ENCODE data around the gene SHC1. TPM values are rescaled to one million over a fixed set of nuclear protein-coding genes. Genes with fewer than 3 reads are reported as not detected.

The SHC1 gene
- total RNA-seq (10 to 100 TPM; 59.9 to 60.0 TPM), total RNA-seq (31.0 to 85.3 (median 53.3) reads per million in 172 experiments)
- 46.2 TPM for polyA plus RNA-seq (2013, experiment 1 of 2)
- 63.1 TPM for polyA plus RNA-seq (2013, experiment 2 of 2)

- peak within 1 kb of the TSS in 1 of 2 donors; percentile 34 for H3K27ac ChIP-seq (ENCODE audit: low read depth in 1 of 2, low read length in 2 of 2)
- peaks cover 47% of the 10 kb centered on the region for H3K36me3 Mint-ChIP-seq (ENCODE audit: low read depth)
- H3K4me3 Mint-ChIP-seq = peak within 1 kb of the TSS; percentile 55
- no peaks in the 10 kb centered on the region for H3K27me3 ChIP-seq (ENCODE audit: control insufficient read depth in 1 of 2, insufficient read depth in 2 of 2, low read length in 2 of 2)
- TF ChIP-seq, protein P1, sequence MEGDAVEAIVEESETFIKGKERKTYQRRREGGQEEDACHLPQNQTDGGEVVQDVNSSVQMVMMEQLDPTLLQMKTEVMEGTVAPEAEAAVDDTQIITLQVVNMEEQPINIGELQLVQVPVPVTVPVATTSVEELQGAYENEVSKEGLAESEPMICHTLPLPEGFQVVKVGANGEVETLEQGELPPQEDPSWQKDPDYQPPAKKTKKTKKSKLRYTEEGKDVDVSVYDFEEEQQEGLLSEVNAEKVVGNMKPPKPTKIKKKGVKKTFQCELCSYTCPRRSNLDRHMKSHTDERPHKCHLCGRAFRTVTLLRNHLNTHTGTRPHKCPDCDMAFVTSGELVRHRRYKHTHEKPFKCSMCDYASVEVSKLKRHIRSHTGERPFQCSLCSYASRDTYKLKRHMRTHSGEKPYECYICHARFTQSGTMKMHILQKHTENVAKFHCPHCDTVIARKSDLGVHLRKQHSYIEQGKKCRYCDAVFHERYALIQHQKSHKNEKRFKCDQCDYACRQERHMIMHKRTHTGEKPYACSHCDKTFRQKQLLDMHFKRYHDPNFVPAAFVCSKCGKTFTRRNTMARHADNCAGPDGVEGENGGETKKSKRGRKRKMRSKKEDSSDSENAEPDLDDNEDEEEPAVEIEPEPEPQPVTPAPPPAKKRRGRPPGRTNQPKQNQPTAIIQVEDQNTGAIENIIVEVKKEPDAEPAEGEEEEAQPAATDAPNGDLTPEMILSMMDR (IDR thresholded peaks at IDR 0.05) = no peak
- intact Hi-C loops (cut with DNase I, micrococcal nuclease) = no loop called here
- ChIA-PET CTCF (interaction anchor here (0.9 to 10.7 kb wide), 5 partner anchors 8 to 91 kb away, joined by 3 to 71 read pairs (median 8); partner anchors contain the start of genes PMVK and PYGO2), POLR2A (interaction anchor here (1.1 to 2.4 kb wide), 7 partner anchors 9 to 43 kb away, joined by 3 to 9 read pairs (median 4); partner anchors contain the start of genes PBXIP1, PMVK and PYGO2)
- peaks cover 30% of the 10 kb centered on the region for H3K4me1 Mint-ChIP-seq (ENCODE audit: low read depth)
- H3K4me3 ChIP-seq (ENCODE audit: low read length) = no peak within 1 kb of the TSS
- no peak for ATAC-seq (ENCODE audit: poor library complexity)
- H3K4me1 ChIP-seq (ENCODE audit: insufficient read depth, low read length) = peaks cover 55% of the 10 kb centered on the region
- peak in 5 of 14 experiments; percentile 27 to 65 (median 50) for DNase-seq
- H3K27me3 Mint-ChIP-seq = no peaks in the 10 kb centered on the region
- H3K27ac Mint-ChIP-seq = peak within 1 kb of the TSS; percentile 70
- peaks cover 53% of the 10 kb centered on the region for H3K36me3 ChIP-seq (ENCODE audit: insufficient read depth, low read length)
- no peaks in the 10 kb centered on the region for H3K9me3 ChIP-seq (ENCODE audit: control insufficient read depth in 1 of 2, insufficient read depth in 1 of 2, low read length in 2 of 2)
- H3K9me3 Mint-ChIP-seq = no peaks in the 10 kb centered on the region
These were observed at the start of gene SHC1 for GRCh38 chr1:154970631-154971340. TSS of gene SHC1 (minus strand) at chr1:154970747. CDS start at chr1:154970526, 221 bp downstream.

DNA sequence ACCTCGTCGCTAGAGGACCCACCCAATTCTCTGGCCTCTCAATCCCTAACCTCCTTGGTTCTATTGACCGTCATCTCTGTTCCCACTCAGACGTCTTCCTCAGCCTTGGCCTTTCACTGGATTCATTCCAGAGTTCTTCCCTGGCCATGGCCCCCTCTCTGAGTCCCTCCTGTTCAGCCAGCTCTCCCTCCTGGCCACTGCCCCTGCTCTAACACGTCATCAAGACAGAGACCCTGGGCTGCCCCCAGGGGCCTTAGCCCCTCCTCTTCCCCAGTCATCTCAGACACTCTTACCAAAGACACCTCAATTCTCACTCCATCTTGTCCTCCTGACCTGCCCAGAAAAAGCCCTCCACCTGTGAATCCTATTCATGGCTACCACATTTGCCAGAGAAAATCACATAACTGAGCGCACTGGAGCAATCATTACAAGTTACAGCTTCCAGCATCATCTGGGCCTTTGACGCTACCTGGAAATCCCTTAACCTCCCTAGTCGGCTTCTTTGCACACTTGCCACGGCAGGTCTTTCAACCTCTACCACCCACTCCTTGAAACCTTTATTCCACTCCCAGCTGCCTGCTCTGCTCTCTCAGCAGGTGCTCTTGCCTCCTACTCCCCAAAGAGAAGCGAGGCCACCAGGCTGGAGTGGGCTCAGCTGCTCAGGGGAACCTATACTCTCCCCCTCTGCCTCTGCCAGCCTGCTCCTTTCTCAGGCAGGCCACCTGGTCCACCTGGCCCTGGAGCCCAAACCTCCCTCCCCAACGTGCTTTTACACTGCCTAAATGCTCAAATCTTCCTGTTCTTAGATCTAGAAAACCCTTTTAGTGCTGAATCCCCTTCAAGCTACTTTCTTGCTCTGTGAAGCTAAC is 49.1 kb upstream of the SHC1 start:
- DNase-seq (no peak), ATAC-seq (ENCODE audit: poor library complexity) (no peak)
- Mint-ChIP-seq H3K36me3 (ENCODE audit: low read depth) (peaks cover 13% of the 10 kb centered on the region), H3K27me3 (no peaks in the 10 kb centered on the region), H3K4me3 (peak overlapping the region; percentile 2), H3K4me1 (ENCODE audit: low read depth) (peaks cover 61% of the 10 kb centered on the region), H3K9me3 (no peaks in the 10 kb centered on the region), H3K27ac (peak overlapping the region; percentile 92)
- ChIA-PET POLR2A (interaction anchor here (0.9 to 6.7 kb wide), 4 partner anchors 37 to 83 kb away, joined by 4 to 72 read pairs (median 8); partner anchors contain the start of genes FLAD1, PBXIP1, PMVK and PYGO2), CTCF (interaction anchor here (0.7 to 9.7 kb wide), 7 partner anchors 21 to 259 kb away, joined by 3 to 159 read pairs (median 6); partner anchors contain the start of genes ADAM15, FLAD1, LENEP and ZBTB7B)
- Histone ChIP-seq H3K9me3 (ENCODE audit: control insufficient read depth in 1 of 2, insufficient read depth in 1 of 2, low read length in 2 of 2) (no peaks in the 10 kb centered on the region), H3K4me1 (ENCODE audit: insufficient read depth, low read length) (peaks cover 60% of the 10 kb centered on the region), H3K27ac (ENCODE audit: low read depth in 1 of 2, low read length in 2 of 2) (peak overlapping the region in 1 of 2 donors; percentile 51), H3K36me3 (ENCODE audit: insufficient read depth, low read length) (peaks cover 31% of the 10 kb centered on the region), H3K4me3 (ENCODE audit: low read length) (no peak overlapping the region), H3K27me3 (ENCODE audit: control insufficient read depth in 1 of 2, insufficient read depth in 2 of 2, low read length in 2 of 2) (no peaks in the 10 kb centered on the region)
- TF ChIP-seq, protein P1 (IDR thresholded peaks at IDR 0.05) = no peak
- intact Hi-C loops (cut with DNase I, micrococcal nuclease) = loop anchor here (5.0 to 10.0 kb wide), 3 partner anchors 352 to 462 kb away; partner anchors contain the start of gene UBE2Q1 (in 1 of the 2)

All from CD4-positive, alpha-beta T cell (primary cell).